Endothelial cell of umbilical vein (primary cell): ENCODE data around the gene RAB25. TPM values are rescaled to one million over a fixed set of nuclear protein-coding genes. Genes with fewer than 3 reads are reported as not detected.
A peak's percentile ranks its signal among the peaks of the same experiment; 100 is the strongest.

Source experiments
- BruUV-seq: library from RNA; stranded (reverse); fragments of 400-500 nt; replicated peaks from 2 replicates; lab custom pipeline; 2021; lab: Mats Ljungman, UMichigan
- CTCF ChIA-PET: fragments of 300-600, 350-600 bp; sonication (Branson Sonifier 250); formaldehyde crosslinking; loops from one replicate; lab custom pipeline; 2021; ENCODE audit warnings: antibody characterized with exemption, inconsistent platforms; lab: Charles Lee
- POLR2A ChIA-PET: fragments of 300-600, 350-600 bp; sonication (Branson Sonifier 250); formaldehyde crosslinking; loops from one replicate; lab custom pipeline; 2021; ENCODE audit warnings: antibody characterized with exemption, inconsistent platforms; lab: Charles Lee
- DNase-seq: peaks from one replicate; pipeline ENCODE4 v3.0.0-alpha.2; 2011; ENCODE audit warnings: low read depth, low spot score
- FAIRE-seq: peaks from 2 replicates; lab custom pipeline; 2011; peaks lifted over from hg19 to GRCh38; lab: Jason Lieb, UNC
- H2AFZ ChIP-seq: 2 replicates; pipeline ENCODE4 v1.6.0; 2012; ENCODE audit warnings: low read depth, low read length, control low read depth, inconsistent platforms
- H3K27ac ChIP-seq: 2 replicates; pipeline ENCODE4 v1.5.1; 2011; ENCODE audit warnings: low read depth, mild to moderate bottlenecking, control low read depth, low read length, moderate library complexity; ENCODE audit not compliant: insufficient read depth
- H3K27me3 ChIP-seq, 2 experiments: 2 replicates each; pipeline versions ENCODE4 v1.6.0 to v1.6.1; 2011; ENCODE audit warnings: low read length in 2 of 2, mixed read lengths in 1 of 2; ENCODE audit not compliant: control insufficient read depth in 2 of 2, insufficient read depth in 2 of 2
- H3K36me3 ChIP-seq, 2 experiments: 2 replicates in 1 of 2; 3 replicates in 1 of 2; pipeline ENCODE4 v1.5.1; 2011; ENCODE audit warnings: low read length in 2 of 2, mild to moderate bottlenecking in 1 of 2, moderate library complexity in 1 of 2; ENCODE audit not compliant: control insufficient read depth in 2 of 2, insufficient read depth in 2 of 2; ENCODE audit errors: extremely low read depth in 1 of 2
- H3K4me1 ChIP-seq: 3 replicates; pipeline ENCODE4 v1.5.1; 2011; ENCODE audit warnings: mild to moderate bottlenecking, low read length; ENCODE audit not compliant: control insufficient read depth, insufficient read depth; ENCODE audit errors: extremely low read depth
- H3K4me2 ChIP-seq: 2 replicates; pipeline ENCODE4 v1.6.1; 2011; ENCODE audit warnings: low read length, control low read depth, mixed read lengths; ENCODE audit not compliant: insufficient read depth
- H3K4me3 ChIP-seq, 3 experiments: fragments of 200-600 bp in 1 of 3; sonication (generic), shearing (Covaris generic) in 1 of 3; replicated peaks in 1 of 3; 2 replicates each; pipeline ENCODE4 v1.5.1; 2011 to 2016; ENCODE audit warnings: control low read depth in 3 of 3, low read length in 3 of 3, mild to moderate bottlenecking in 2 of 3, inconsistent platforms in 1 of 3, low read depth in 1 of 3, moderate library complexity in 1 of 3; ENCODE audit not compliant: insufficient read depth in 1 of 3
- H3K79me2 ChIP-seq: 2 replicates; pipeline ENCODE4 v1.6.0; 2012; ENCODE audit warnings: low read length, inconsistent platforms; ENCODE audit not compliant: control insufficient read depth, insufficient read depth
- H3K9ac ChIP-seq: replicated peaks from 2 replicates; pipeline ENCODE3; 2011; ENCODE audit warnings: low read length, control low read depth; ENCODE audit not compliant: insufficient read depth; ENCODE audit errors: extremely low read depth
- H3K9me1 ChIP-seq: replicated peaks from 3 replicates; pipeline ENCODE4 v1.6.0; 2011; ENCODE audit warnings: mild to moderate bottlenecking, low read length; ENCODE audit not compliant: control insufficient read depth, insufficient read depth; ENCODE audit errors: extremely low read depth
- H3K9me3 ChIP-seq: replicated peaks from 2 replicates; pipeline ENCODE4 v1.5.1; 2012; ENCODE audit warnings: low read length, inconsistent platforms; ENCODE audit not compliant: control insufficient read depth, insufficient read depth
- H4K20me1 ChIP-seq: replicated peaks from 2 replicates; pipeline ENCODE3; 2011; ENCODE audit warnings: mild to moderate bottlenecking, low read length; ENCODE audit not compliant: control insufficient read depth, insufficient read depth; ENCODE audit errors: extremely low read depth
- EZH2 ChIP-seq: IDR thresholded peaks from 2 replicates; pipeline ENCODE4 v1.6.1; 2012; ENCODE audit warnings: borderline replicate concordance, low read depth, mild to moderate bottlenecking, moderate library complexity, low read length, inconsistent platforms; ENCODE audit not compliant: severe bottlenecking
- FOS ChIP-seq: IDR thresholded peaks from 2 replicates; pipeline ENCODE4 v1.6.1; 2011; ENCODE audit warnings: mild to moderate bottlenecking, low read length, moderate library complexity, borderline replicate concordance; ENCODE audit not compliant: insufficient read depth
- GATA2 ChIP-seq: IDR thresholded peaks from 2 replicates; pipeline ENCODE4 v1.7.0; 2011; ENCODE audit warnings: low read depth, mild to moderate bottlenecking, moderate library complexity, mixed read lengths, low read length; ENCODE audit not compliant: insufficient read length, insufficient read depth
- JUN ChIP-seq: IDR thresholded peaks from 2 replicates; pipeline ENCODE4 v1.6.1; 2011; ENCODE audit warnings: borderline replicate concordance, low read depth; ENCODE audit not compliant: insufficient read length, insufficient read depth
- MYC ChIP-seq: IDR thresholded peaks from one replicate; pipeline ENCODE4 v1.6.1; 2011; ENCODE audit warnings: mild to moderate bottlenecking, low read depth, low read length
- POLR2A ChIP-seq: IDR thresholded peaks from 2 replicates; pipeline ENCODE4 v1.6.1; 2012; ENCODE audit warnings: low read depth, mild to moderate bottlenecking, control low read depth, low read length
- POLR2AphosphoS5 ChIP-seq: IDR thresholded peaks from 2 replicates; pipeline ENCODE4 v1.6.1; 2012; ENCODE audit warnings: low read depth, mild to moderate bottlenecking, control low read depth, low read length, moderate library complexity; ENCODE audit not compliant: insufficient read depth
- dilution Hi-C: fragments of 300-500 bp; cut with MboI; formaldehyde crosslinking; loops from one replicate; pipeline ENCODE4 v1.15.0; 2019; ENCODE audit warnings: low sequenced_read_pairs; ENCODE audit not compliant: extremely low pct_ligation_motif_present
- intact Hi-C: fragments of 100-400 bp; cut with micrococcal nuclease; formaldehyde crosslinking; loops from one replicate; pipeline ENCODE4 v1.10.0; 2022
- polyA plus RNA-seq, 4 experiments: library from polyadenylated mRNA; depleted of rRNA in 3 of 4; stranded (reverse) in 3 of 4; unstranded in 1 of 4; fragments of >200 nt; gene quantifications; 2 replicates each; pipeline versions ENCODE4 v1.2.1 to v1.2.3, GENCODE V29; 2011 to 2012; ENCODE audit warnings: missing spikeins in 1 of 4
- total RNA-seq: library from RNA; stranded (reverse); gene quantifications from 2 replicates; pipeline ENCODE4 v1.2.3, GENCODE V29; 2021
- TF ChIP-seq, protein P1 (sequence below): IDR thresholded peaks from 2 replicates; pipeline ENCODE4 v1.6.1; 2011; ENCODE audit not compliant: insufficient read depth, insufficient read length
- TF ChIP-seq, protein P2 (sequence below), 2 donors: IDR thresholded peaks; 1 replicate in 1 of 2; 2 replicates in 1 of 2; pipeline ENCODE4 v1.5.1; 2011; ENCODE audit warnings: low read length in 2 of 2, mild to moderate bottlenecking in 2 of 2, moderate library complexity in 2 of 2, control low read depth in 1 of 2, inconsistent platforms in 1 of 2, low read depth in 1 of 2; ENCODE audit not compliant: insufficient read depth in 1 of 2; ENCODE audit errors: extremely low read depth in 1 of 2

Gene RAB25
- total and polyA plus RNA-seq, 2 donors (not counting 3 experiments of a cell fraction or from before 2014, with no cell fraction given): not detected

DNA sequence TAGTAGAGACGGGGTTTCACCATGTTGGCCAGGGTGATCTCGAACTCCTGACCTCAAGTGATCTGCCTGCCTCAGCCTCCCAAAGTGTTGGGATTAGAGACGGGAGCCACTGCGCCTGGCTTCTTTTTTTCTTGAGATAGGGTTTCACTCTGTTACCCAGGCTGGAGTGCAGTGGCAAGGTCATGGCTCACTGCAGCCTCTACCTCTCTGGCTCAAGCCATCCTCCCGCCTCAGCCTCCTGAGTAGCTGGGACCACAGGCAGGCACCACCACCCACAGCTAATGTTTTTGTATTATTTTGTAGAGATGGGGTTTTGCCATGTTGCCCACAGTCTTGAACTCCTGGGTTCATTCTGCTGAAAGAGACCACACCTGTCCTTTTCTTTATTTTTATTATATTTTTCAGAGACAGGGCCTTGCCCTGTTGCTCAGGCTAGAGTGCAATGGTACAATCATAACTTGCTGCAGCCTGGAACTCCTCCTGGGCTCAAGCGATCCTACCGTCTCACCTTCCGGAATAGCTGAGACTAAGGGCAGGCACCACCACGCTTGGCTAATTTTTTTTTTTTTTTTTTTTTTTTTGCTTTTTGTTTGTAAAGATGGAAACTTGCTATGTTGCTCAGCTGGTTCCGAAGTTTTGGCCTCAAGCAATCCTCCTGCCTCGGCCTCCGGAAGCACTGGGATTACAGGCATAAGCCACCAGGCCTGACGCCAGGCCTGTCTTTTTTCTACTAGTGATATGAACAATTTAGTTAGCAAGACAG lies 56.6 kb downstream of the RAB25 start:
- ChIA-PET POLR2A (no interaction called here), CTCF (interaction anchor here (1.0 to 13.3 kb wide), 3 partner anchors 11 to 107 kb away, joined by 3 to 283 read pairs (median 51); no protein-coding TSS in a partner anchor)
- peak overlapping the region; percentile 9 for H3K27ac ChIP-seq
- peak overlapping the region in 2 of 3 experiments; percentile 5 to 41 for H3K4me3 ChIP-seq
- FAIRE-seq (peak; percentile 76), DNase-seq (no peak)
- no TSS peak for BruUV-seq
- H3K4me2 ChIP-seq: peak overlapping the region; percentile 68
- peaks cover 78% of the 10 kb centered on the region for H3K79me2 ChIP-seq
- no peaks in the 10 kb centered on the region for H3K27me3 ChIP-seq
- dilution Hi-C loops: no loop called here
- intact Hi-C loops: no loop called here
- H3K9me3 ChIP-seq: no peaks in the 10 kb centered on the region
- H3K36me3 ChIP-seq: peaks cover 0 to 4% of the 10 kb centered on the region in 2 experiments
- peak overlapping the region; percentile 20 for H3K9ac ChIP-seq
- H3K9me1 ChIP-seq: no peaks in the 10 kb centered on the region
- no peak overlapping the region for H2AFZ ChIP-seq
- H3K4me1 ChIP-seq: peaks cover 54% of the 10 kb centered on the region
- no peaks in the 10 kb centered on the region for H4K20me1 ChIP-seq
- TF ChIP-seq, protein P1, sequence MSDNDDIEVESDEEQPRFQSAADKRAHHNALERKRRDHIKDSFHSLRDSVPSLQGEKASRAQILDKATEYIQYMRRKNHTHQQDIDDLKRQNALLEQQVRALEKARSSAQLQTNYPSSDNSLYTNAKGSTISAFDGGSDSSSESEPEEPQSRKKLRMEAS: no peak
- no peak for TF ChIP-seq FOS
- TF ChIP-seq, protein P2, sequence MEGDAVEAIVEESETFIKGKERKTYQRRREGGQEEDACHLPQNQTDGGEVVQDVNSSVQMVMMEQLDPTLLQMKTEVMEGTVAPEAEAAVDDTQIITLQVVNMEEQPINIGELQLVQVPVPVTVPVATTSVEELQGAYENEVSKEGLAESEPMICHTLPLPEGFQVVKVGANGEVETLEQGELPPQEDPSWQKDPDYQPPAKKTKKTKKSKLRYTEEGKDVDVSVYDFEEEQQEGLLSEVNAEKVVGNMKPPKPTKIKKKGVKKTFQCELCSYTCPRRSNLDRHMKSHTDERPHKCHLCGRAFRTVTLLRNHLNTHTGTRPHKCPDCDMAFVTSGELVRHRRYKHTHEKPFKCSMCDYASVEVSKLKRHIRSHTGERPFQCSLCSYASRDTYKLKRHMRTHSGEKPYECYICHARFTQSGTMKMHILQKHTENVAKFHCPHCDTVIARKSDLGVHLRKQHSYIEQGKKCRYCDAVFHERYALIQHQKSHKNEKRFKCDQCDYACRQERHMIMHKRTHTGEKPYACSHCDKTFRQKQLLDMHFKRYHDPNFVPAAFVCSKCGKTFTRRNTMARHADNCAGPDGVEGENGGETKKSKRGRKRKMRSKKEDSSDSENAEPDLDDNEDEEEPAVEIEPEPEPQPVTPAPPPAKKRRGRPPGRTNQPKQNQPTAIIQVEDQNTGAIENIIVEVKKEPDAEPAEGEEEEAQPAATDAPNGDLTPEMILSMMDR (IDR thresholded peaks at IDR 0.05; ENCODE audit: extremely low read depth in 1 of 2, insufficient read depth in 1 of 2, low read depth in 1 of 2, low read length in 2 of 2): no peak
- no peak for TF ChIP-seq MYC
- TF ChIP-seq POLR2AphosphoS5: no peak
- no peak for TF ChIP-seq GATA2
- TF ChIP-seq JUN: no peak
- TF ChIP-seq POLR2A: no peak
- TF ChIP-seq EZH2: no peak
